NCI-H524 treated with DMSO at 0.1 percent for 48 hours (cell line): ENCODE results near the gene GJC3.
"Not testable (repeated sequence)": the region's sequence is repeated elsewhere in the genome, so short reads cannot be mapped to it uniquely, and the experiment has no call there.

Source experiments
- DNase-seq: peaks from one replicate; lab custom pipeline; 2025; lab: John Stamatoyannopoulos, UW

GJC3 gene

GRCh38 chr7:99929730-99930053, 272 bp upstream of the GJC3 start:
- DNase-seq, result no peak

GRCh38 chr7:99928188-99928587, 1.2 kb downstream of the GJC3 start:
- DNase-seq, result no peak

GRCh38 chr7:99927536-99927935, 1.9 kb downstream of the GJC3 start:
- DNase-seq, result no peak

- DNase-seq, result no peak
Measured at GRCh38 chr7:99926321-99926720, 3.1 kb downstream of the GJC3 start.

GRCh38 chr7:99923200-99923599, 6.2 kb downstream of the GJC3 start:
- no peak for DNase-seq

- no peak for DNase-seq
Measured at GRCh38 chr7:99920149-99920548, 9.3 kb downstream of the GJC3 start.

GRCh38 chr7:99919814-99920112, 9.7 kb downstream of the GJC3 start:
- DNase-seq, result no peak

GRCh38 chr7:99918959-99919813, 10.2 kb downstream of the GJC3 start, which contains the start of gene TRIM4:
Gene TRIM4 (minus strand): TSS chr7:99919530. CDS start chr7:99919401, 129 bp downstream.
- DNase-seq, result peak; percentile 72

GRCh38 chr7:99910976-99911375, 18.4 kb downstream of the GJC3 start:
- DNase-seq, result no peak

GRCh38 chr7:99901581-99901980, 27.8 kb downstream of the GJC3 start:
- no peak for DNase-seq

- no peak for DNase-seq
Measured at GRCh38 chr7:99899830-99900519, 29.4 kb downstream of the GJC3 start.

- no peak for DNase-seq
Measured at GRCh38 chr7:99898836-99899235, 30.6 kb downstream of the GJC3 start.

- no peak for DNase-seq
Measured at GRCh38 chr7:99898023-99898357, 31.4 kb downstream of the GJC3 start.

- DNase-seq, result no peak
Measured at GRCh38 chr7:99897322-99898022, 31.9 kb downstream of the GJC3 start.

GRCh38 chr7:99894738-99895137, 34.7 kb downstream of the GJC3 start:
- DNase-seq, result no peak

GRCh38 chr7:99893280-99893679, 36.1 kb downstream of the GJC3 start:
- DNase-seq, result no peak

GRCh38 chr7:99890348-99890747, 39.1 kb downstream of the GJC3 start:
- not testable (repeated sequence) for DNase-seq

GRCh38 chr7:99888366-99888765, 41.1 kb downstream of the GJC3 start:
- DNase-seq, result not testable (repeated sequence)

GRCh38 chr7:99881370-99881769, 48.0 kb downstream of the GJC3 start:
- no peak for DNase-seq

GRCh38 chr7:99876933-99877332, 52.5 kb downstream of the GJC3 start, which contains the start of gene OR2AE1:
Gene OR2AE1 (minus strand): TSS chr7:99877033. CDS start chr7:99877033, 0 bp downstream.
- no peak for DNase-seq

- DNase-seq, result no peak
Measured at GRCh38 chr7:99876491-99876890, 52.9 kb downstream of the GJC3 start.
